Ishikawa (cell line): ENCODE data around the gene MEX3C.

Experiments
- CEBPB ChIP-seq: IDR thresholded peaks from 2 replicates; pipeline ENCODE4 v1.6.1; 2012
- CREB1 ChIP-seq: IDR thresholded peaks from 2 replicates; pipeline ENCODE4 v1.6.1; 2012; ENCODE audit warnings: low read depth
- EGR1 ChIP-seq: IDR thresholded peaks from 2 replicates; pipeline ENCODE4 v1.6.1; 2012
- EP300 ChIP-seq: IDR thresholded peaks from 2 replicates; pipeline ENCODE4 v1.6.1; 2012; ENCODE audit warnings: borderline replicate concordance
- FOXM1 ChIP-seq: IDR thresholded peaks from 2 replicates; pipeline ENCODE4 v1.6.1; 2012; ENCODE audit warnings: low read depth, borderline replicate concordance
- MAX ChIP-seq: IDR thresholded peaks from 2 replicates; pipeline ENCODE4 v1.6.1; 2012
- NFIC ChIP-seq: IDR thresholded peaks from 2 replicates; pipeline ENCODE4 v1.6.1; 2012
- RAD21 ChIP-seq: IDR thresholded peaks from 2 replicates; pipeline ENCODE4 v1.6.1; 2012; ENCODE audit warnings: low read depth
- REST ChIP-seq: IDR thresholded peaks from 2 replicates; pipeline ENCODE4 v1.6.1; 2012; ENCODE audit warnings: low read depth, mild to moderate bottlenecking
- TAF1 ChIP-seq: IDR thresholded peaks from 2 replicates; pipeline ENCODE4 v1.6.1; 2012; ENCODE audit warnings: low read depth, mild to moderate bottlenecking
- TCF12 ChIP-seq: IDR thresholded peaks from 2 replicates; pipeline ENCODE4 v1.6.1; 2012; ENCODE audit warnings: low read depth
- TEAD4 ChIP-seq: IDR thresholded peaks from 2 replicates; pipeline ENCODE4 v1.6.1; 2012
- USF1 ChIP-seq: IDR thresholded peaks from 2 replicates; pipeline ENCODE4 v1.6.1; 2012
- YY1 ChIP-seq: IDR thresholded peaks from 2 replicates; pipeline ENCODE4 v1.6.1; 2012; ENCODE audit warnings: low read depth
- ZBTB7A ChIP-seq: IDR thresholded peaks from 2 replicates; pipeline ENCODE4 v1.6.1; 2012; ENCODE audit warnings: low read depth

Gene MEX3C

GRCh38 chr18:51153659-51154371 is 43.7 kb downstream of the MEX3C start:
- TF ChIP-seq EP300 = no peak
- TF ChIP-seq TCF12 = no peak
- TF ChIP-seq ZBTB7A = no peak
- TF ChIP-seq EGR1 = no peak
- no peak for TF ChIP-seq TAF1
- no peak for TF ChIP-seq CEBPB
- TF ChIP-seq USF1 = no peak
- TF ChIP-seq YY1 = no peak
- no peak for TF ChIP-seq TEAD4
- TF ChIP-seq MAX = no peak
- no peak for TF ChIP-seq NFIC
- TF ChIP-seq REST = no peak
- TF ChIP-seq RAD21 = no peak

GRCh38 chr18:51151568-51152511 is 45.6 kb downstream of the MEX3C start:
- TF ChIP-seq CREB1 (no peak), USF1 (no peak), TCF12 (no peak)

- TF ChIP-seq FOXM1 (no peak), TCF12 (no peak), TEAD4 (no peak), USF1 (no peak), ZBTB7A (no peak), REST (no peak), NFIC (no peak), YY1 (no peak)
Observed at GRCh38 chr18:51151185-51151567, 46.3 kb downstream of the MEX3C start.

- no peak for TF ChIP-seq CEBPB
- TF ChIP-seq USF1 = no peak
- TF ChIP-seq EP300 = no peak
- no peak for TF ChIP-seq TEAD4
- TF ChIP-seq CREB1 = no peak
- TF ChIP-seq RAD21 = no peak
- no peak for TF ChIP-seq TAF1
- TF ChIP-seq TCF12 = no peak
- no peak for TF ChIP-seq YY1
- TF ChIP-seq NFIC = no peak
- no peak for TF ChIP-seq MAX
- no peak for TF ChIP-seq EGR1
Observed at GRCh38 chr18:51150113-51150700, 47.3 kb downstream of the MEX3C start.
